ENCODE data around the gene GAREM1.

DNA sequence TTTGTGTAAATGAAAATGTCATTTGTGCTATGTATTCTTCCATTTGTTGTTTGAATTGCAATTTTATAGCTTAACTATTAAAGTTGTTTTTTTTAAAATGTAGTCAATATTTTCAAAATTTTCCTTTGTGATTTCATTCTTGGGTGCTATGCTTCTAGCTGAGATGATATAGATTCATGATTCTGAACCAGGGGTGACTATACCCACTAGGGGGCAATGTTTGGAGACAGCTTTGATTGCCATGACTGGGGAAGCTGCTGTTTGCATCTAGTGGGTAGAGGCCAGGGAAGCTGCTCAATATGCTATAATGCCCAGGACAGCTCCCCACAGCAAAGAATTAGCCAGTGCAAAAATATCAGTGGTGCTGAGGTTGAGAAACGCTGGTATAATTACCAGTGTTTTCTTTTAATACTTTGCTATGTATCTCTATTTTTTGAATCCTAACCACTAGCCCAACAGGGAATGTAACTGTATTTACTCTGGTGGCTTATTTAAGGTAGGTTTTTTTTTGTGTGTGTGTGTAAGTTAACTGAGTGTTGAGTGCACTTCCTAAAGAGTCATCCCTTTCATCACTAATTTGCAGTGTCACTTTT, 181.1 kb downstream of the GAREM1 start:
- TF ChIP-seq, protein P1, sequence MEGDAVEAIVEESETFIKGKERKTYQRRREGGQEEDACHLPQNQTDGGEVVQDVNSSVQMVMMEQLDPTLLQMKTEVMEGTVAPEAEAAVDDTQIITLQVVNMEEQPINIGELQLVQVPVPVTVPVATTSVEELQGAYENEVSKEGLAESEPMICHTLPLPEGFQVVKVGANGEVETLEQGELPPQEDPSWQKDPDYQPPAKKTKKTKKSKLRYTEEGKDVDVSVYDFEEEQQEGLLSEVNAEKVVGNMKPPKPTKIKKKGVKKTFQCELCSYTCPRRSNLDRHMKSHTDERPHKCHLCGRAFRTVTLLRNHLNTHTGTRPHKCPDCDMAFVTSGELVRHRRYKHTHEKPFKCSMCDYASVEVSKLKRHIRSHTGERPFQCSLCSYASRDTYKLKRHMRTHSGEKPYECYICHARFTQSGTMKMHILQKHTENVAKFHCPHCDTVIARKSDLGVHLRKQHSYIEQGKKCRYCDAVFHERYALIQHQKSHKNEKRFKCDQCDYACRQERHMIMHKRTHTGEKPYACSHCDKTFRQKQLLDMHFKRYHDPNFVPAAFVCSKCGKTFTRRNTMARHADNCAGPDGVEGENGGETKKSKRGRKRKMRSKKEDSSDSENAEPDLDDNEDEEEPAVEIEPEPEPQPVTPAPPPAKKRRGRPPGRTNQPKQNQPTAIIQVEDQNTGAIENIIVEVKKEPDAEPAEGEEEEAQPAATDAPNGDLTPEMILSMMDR (IDR thresholded peaks at IDR 0.05; ENCODE audit: poor library complexity): peak; percentile 69
- no peak for TF ChIP-seq EZH2 (IDR thresholded peaks at IDR 0.05; ENCODE audit: borderline replicate concordance)
